ENCODE results near the gene B3GNT9.

B3GNT9 gene

DNA sequence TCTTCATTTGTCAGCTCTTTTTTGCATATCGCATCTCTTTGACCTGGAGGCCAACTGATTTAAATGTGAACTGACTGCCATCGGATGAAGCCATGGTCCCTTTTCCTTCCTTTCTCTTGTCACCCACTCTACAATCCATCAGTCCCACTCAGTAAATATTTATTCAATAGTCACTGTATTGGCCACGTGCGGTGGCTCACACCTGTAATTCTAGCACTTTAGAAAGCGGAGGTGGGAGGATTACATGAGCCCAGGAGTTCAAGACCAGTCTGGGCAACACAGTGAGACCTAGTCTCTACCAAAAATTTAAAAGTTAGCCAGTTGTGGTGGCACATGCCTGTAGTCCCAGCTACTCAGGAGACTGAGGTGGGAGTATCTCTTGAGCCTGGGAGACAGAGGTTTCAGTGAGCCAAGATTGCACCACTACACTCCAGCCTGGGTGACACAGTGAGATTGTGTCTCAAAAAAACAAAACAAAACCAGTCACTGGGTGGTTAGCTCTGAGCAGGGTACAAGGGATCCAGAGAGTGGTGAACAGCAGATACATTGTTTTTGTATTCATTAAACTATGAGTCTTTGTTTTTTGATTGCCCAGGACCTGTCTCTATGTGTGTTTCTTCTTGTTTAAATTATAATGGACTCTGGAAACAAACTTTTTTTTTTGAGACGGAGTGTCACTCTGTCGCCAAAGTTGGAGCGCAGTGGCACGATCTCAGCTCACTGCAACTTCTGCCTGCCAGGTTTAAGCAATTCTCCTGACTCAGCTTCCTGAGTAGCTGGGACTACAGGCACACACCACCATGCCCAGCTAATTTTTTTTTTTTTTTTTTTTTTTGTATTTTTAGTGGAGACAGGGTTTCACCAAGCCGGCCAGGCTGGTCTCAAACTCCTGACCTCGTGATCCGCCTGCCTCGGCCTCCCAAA, 34.1 kb downstream of the B3GNT9 start:
- TF ChIP-seq, protein P1, sequence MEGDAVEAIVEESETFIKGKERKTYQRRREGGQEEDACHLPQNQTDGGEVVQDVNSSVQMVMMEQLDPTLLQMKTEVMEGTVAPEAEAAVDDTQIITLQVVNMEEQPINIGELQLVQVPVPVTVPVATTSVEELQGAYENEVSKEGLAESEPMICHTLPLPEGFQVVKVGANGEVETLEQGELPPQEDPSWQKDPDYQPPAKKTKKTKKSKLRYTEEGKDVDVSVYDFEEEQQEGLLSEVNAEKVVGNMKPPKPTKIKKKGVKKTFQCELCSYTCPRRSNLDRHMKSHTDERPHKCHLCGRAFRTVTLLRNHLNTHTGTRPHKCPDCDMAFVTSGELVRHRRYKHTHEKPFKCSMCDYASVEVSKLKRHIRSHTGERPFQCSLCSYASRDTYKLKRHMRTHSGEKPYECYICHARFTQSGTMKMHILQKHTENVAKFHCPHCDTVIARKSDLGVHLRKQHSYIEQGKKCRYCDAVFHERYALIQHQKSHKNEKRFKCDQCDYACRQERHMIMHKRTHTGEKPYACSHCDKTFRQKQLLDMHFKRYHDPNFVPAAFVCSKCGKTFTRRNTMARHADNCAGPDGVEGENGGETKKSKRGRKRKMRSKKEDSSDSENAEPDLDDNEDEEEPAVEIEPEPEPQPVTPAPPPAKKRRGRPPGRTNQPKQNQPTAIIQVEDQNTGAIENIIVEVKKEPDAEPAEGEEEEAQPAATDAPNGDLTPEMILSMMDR (IDR thresholded peaks at IDR 0.05; ENCODE audit: low read depth, low read length): no peak

DNA sequence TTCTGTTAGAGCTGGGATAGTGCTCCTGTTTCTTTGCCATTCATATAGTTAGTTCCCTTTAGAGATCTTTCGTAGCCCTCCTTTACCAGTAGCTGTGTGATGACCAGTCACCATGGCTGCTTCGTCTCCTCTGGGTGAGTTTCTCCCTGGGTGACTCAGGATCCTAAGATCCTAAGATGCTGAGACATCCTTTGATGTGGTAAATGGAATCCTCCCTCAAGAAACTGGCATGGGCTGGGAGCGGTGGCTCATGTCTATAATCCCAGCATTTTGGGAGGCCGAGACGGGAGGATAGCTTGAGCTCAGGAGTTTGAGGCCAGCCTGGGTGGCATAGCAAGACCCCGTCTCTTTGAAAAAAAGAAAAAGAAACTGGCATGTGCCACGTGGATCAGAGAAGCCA, 35.2 kb downstream of the B3GNT9 start:
- in situ Hi-C loops (cut with HindIII; ENCODE audit: low sequenced_read_pairs): no loop called here
- TF ChIP-seq, protein P1 (IDR thresholded peaks at IDR 0.05; ENCODE audit: low read depth, low read length): no peak
- DNase-seq (ENCODE audit: low read depth, low spot score): peak; percentile 84
- H3K4me3 ChIP-seq (ENCODE audit: low read depth, low read length): no peak overlapping the region

More for the DNA sequence above, 34.1 kb downstream of the B3GNT9 start:
- in situ Hi-C loops (cut with HindIII; ENCODE audit: low sequenced_read_pairs): no loop called here
- no peak overlapping the region for H3K4me3 ChIP-seq (ENCODE audit: low read depth, low read length)
- no peak for DNase-seq (ENCODE audit: low read depth, low spot score)

DNA sequence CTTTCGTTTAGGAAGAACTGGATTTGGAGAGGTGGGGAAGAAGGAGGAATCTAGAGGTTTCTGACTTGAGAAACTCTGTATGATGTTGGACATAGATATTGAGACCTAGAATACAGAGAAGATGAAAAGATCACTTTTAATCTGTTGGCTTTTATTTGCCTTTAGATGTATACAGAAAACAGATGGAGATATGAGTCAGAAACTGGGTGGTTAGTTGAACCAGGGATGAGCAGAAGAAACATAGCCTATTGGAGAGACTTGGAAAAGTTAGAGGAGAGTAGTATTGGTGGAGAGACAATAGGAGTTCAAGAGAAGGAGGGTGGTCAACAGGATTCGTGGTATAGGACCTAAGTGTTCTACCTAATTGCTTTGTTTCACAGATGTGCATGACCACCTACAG, 36.0 kb downstream of the B3GNT9 start:
- DNase-seq (ENCODE audit: low read depth, low spot score): peak; percentile 6
- H3K4me3 ChIP-seq (ENCODE audit: low read depth, low read length): no peak overlapping the region
- TF ChIP-seq, protein P1 (IDR thresholded peaks at IDR 0.05; ENCODE audit: low read depth, low read length): no peak
- in situ Hi-C loops (cut with HindIII; ENCODE audit: low sequenced_read_pairs): no loop called here

DNA sequence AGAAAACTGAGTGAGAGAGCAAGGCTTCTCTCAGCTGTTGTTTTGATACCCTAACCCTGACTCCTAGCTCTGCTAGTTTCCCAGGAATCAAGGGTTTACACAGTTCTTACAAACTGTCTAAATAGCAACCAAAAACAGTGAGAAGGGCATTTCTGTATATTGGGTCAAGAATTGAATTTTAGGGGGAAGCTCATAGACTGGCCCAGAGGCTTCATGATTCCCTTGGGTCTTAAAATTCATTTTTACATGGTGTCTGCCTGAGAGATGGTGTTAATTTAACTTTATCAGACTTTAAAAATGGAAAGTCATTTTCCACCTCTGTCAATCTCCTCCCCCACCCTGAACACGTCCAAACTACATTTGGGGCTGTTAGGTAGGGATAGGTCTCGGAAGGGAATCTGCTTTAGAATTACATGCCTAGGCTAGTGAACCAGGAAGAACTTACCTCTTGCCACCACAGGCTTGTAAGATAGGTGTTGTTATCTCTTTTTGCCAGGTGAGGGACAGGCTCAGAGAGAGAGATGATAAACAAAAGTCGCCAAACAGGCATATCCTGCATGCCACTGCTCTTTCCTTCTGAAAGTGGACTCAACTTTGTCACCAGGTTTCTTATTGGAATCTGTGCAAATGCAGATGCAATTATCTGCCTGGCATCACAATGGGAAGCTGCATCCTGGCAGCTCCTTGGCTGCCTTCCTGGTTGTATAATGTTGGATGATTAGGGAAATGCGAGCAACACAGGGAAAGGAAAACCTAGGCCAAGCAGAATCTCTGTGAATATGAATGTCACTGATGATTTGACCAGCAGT, 38.0 kb downstream of the B3GNT9 start:
- no peak for DNase-seq (ENCODE audit: low read depth, low spot score)
- TF ChIP-seq, protein P1 (IDR thresholded peaks at IDR 0.05; ENCODE audit: low read depth, low read length): no peak
- in situ Hi-C loops (cut with HindIII; ENCODE audit: low sequenced_read_pairs): no loop called here
- no peak overlapping the region for H3K4me3 ChIP-seq (ENCODE audit: low read depth, low read length)

DNA sequence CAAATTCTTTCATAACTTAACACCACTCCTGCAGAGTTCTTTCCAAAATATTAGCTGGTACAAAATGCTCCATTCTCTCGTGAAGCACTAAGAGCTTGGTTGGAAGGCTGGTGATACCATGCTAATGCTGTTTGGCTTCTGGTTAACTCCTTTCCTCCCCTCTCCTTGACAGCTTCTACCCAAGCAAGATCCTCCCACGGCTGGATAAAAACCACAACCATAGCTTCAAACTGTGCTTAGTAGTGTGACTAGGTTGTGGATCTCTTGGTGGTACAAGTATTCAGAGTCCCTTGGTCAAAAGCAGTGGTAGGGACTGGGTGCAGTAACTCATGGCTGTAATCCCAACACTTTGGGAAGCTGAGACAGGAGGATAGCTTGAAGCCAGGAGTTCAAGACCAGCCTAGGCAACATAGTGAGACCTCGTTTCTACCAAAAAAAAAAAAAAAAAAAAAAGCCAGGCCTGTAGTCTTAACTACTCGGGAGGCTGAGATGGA, 38.8 kb downstream of the B3GNT9 start:
- in situ Hi-C loops (cut with HindIII; ENCODE audit: low sequenced_read_pairs): no loop called here
- H3K4me3 ChIP-seq (ENCODE audit: low read depth, low read length): no peak overlapping the region
- TF ChIP-seq, protein P1 (IDR thresholded peaks at IDR 0.05; ENCODE audit: low read depth, low read length): no peak
- DNase-seq (ENCODE audit: low read depth, low spot score): no peak

DNA sequence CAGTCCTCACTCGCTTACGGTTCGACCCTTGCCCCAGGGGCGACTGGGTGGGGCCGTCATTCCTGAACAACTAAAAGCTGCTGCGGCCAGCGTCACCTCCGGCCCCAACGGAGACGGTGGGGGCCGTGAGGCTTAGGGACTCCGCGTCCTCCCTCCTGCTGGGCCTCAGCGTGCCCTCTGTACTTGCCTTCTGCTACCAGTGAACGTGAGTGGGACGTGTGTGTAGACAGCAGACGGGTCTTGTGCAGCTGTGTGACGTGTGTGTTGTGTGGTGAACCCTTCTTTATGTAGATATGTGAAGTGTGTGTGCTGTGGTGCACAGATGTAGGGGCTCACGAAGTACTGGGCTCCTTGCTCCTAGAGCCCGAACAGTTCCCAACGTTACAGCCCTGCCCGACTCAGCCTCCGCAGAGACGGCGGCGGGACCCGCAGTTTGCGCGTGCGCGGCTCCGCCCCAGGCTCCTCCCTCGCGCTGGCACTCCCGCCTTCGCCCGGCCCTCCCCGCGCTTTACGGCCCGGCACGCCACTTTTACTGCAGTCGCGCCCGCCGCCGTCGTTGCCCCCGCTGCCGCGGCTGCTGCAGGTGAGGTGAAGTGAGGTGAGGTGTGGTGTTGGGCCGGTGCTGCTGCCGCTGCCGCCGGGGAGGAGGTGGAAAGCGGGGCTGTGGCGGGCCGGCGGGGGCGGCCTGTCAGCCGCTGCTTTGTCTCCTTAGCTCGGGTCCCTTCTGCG, 41.2 kb downstream of the B3GNT9 start, which contains the start of gene PHAF1:
Gene PHAF1 (plus strand): TSS at position 535 of the 729 bp plus-strand sequence. CDS start 235 bp downstream, outside the sequence.
- peak; percentile 90 for DNase-seq (ENCODE audit: low read depth, low spot score)
- peak within 1 kb of the TSS; percentile 94 for H3K4me3 ChIP-seq (ENCODE audit: low read depth, low read length)
- TF ChIP-seq, protein P1 (IDR thresholded peaks at IDR 0.05; ENCODE audit: low read depth, low read length): no peak
- in situ Hi-C loops (cut with HindIII; ENCODE audit: low sequenced_read_pairs): no loop called here
